IPS-20b (cell line): ENCODE data around the gene FLNA.
"Not testable (repeated sequence)": the region's sequence is repeated elsewhere in the genome, so short reads cannot be mapped to it uniquely, and the experiment has no call there.

Source experiments
- H3K27ac ChIP-seq: one replicate; pipeline ENCODE4 v1.5.1; 2013; ENCODE audit warnings: low read length
- H3K27me3 ChIP-seq: 2 replicates; pipeline ENCODE4 v1.6.1; 2013; ENCODE audit warnings: mild to moderate bottlenecking, low read length, inconsistent platforms; ENCODE audit not compliant: insufficient read depth
- H3K36me3 ChIP-seq: 2 replicates; pipeline ENCODE4 v1.6.1; 2013; ENCODE audit warnings: low read depth, mild to moderate bottlenecking, inconsistent platforms, low read length, moderate library complexity; ENCODE audit not compliant: insufficient read depth
- H3K4me1 ChIP-seq: 2 replicates; pipeline ENCODE4 v1.6.1; 2013; ENCODE audit warnings: mild to moderate bottlenecking, control low read depth, inconsistent platforms, low read length, moderate library complexity; ENCODE audit not compliant: insufficient read depth
- H3K4me3 ChIP-seq: 2 replicates; pipeline ENCODE4 v1.5.1; 2013; ENCODE audit warnings: mild to moderate bottlenecking, low read length, inconsistent platforms
- H3K9ac ChIP-seq: 2 replicates; pipeline ENCODE4 v1.6.1; 2013; ENCODE audit warnings: low read depth, mild to moderate bottlenecking, inconsistent platforms, low read length, moderate library complexity
- H3K9me3 ChIP-seq: 2 replicates; pipeline ENCODE4 v1.6.1; 2013; ENCODE audit warnings: mild to moderate bottlenecking, low read depth, low read length, inconsistent platforms; ENCODE audit not compliant: insufficient read depth

FLNA gene

DNA sequence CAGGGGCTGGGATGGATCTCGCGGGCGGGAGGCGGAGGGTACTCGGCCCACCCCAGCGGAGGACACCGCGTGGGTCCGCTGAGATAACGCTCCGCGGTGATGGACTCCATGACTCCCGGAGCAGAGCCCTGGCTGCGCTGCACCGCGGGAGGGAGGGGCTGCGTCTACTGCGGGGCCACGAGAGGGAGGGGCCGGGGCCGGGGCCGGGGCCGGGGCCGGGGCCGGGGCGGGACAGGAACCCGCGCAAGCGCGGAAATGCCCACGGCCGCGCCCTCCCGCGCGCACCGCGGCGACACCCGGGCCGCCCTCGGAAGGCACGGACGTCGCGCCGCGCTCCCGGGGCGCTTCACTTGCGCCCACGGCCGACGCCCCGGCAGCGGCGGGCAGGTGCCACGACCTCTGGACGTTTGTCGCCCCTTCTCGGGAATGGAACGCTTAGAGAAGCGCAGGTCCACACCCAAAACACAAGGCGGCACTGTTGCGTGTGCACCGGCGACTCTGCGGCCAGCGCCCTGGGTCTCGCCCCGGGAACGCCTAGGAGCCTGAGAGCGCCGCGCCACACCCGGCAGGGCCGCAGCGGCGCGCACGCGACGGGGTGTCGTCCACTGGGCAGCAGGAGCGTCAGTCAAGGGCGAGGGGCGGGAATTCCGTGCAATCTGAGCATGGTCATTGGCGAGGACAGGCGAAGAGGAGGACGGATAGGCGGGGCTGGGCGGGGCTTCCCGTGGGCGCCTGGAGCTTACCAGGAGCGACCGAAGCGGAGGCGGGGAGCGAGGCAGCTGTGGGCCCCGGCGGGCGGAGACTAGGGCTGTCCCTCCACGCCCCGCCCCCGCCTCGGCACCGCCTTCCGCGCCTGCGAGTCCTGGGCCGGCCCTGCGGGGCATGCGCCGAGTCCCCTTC is 32.8 kb downstream of the FLNA start:
- H3K36me3 ChIP-seq, H3K9ac ChIP-seq, H3K4me1 ChIP-seq, H3K27ac ChIP-seq, H3K4me3 ChIP-seq, H3K9me3 ChIP-seq, H3K27me3 ChIP-seq: not testable (repeated sequence)

DNA sequence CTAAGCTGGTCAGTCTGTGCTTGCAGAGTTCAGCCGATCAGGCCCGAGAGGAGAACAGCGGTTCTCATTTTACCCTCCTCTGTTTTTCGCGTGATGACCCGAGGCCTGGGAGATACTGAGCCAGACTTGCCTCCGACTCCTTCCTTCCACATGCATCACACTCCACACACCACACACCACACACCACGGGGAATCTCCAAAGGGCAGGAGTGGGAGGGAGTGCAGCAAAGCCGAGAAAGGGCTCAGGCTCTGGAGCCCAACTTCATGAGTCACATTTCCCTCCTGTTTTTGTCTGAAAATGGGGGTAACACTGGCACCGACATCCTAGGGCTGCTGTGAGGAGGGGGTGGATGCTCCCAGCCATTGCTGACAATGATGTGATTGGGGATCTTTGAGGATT is 39.9 kb downstream of the FLNA start:
- Histone ChIP-seq H3K4me1 (no peaks in the 10 kb centered on the region), H3K4me3 (no peak overlapping the region), H3K9ac (no peak overlapping the region), H3K27ac (no peak overlapping the region), H3K36me3 (no peaks in the 10 kb centered on the region), H3K27me3 (no peaks in the 10 kb centered on the region), H3K9me3 (no peaks in the 10 kb centered on the region)

DNA sequence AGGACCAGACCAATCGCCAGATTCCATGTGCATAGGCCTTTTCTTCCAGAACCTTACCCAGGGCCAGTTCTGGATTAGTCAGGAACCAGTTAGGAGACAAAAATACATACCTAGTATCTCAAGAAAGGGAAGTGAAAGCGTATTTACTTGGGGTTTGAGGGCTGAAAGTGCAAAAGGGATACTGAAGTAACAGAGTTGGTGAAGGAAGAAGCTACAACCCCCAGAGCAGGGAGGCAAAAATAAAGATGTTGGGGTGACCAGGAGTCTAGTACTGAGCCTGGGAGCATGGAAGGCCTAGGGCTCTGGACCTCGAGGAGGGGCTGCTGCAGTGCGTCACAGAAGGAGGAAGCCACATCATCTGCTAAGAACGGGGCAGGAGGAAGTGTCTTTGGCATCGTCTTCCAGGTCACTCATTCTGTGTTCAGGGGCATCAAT is 40.6 kb downstream of the FLNA start:
- Histone ChIP-seq H3K4me3 (no peak overlapping the region), H3K9me3 (no peaks in the 10 kb centered on the region), H3K9ac (no peak overlapping the region), H3K27ac (no peak overlapping the region), H3K36me3 (no peaks in the 10 kb centered on the region), H3K27me3 (no peaks in the 10 kb centered on the region; the same call in 1 of the 2 replicates), H3K4me1 (no peaks in the 10 kb centered on the region)

DNA sequence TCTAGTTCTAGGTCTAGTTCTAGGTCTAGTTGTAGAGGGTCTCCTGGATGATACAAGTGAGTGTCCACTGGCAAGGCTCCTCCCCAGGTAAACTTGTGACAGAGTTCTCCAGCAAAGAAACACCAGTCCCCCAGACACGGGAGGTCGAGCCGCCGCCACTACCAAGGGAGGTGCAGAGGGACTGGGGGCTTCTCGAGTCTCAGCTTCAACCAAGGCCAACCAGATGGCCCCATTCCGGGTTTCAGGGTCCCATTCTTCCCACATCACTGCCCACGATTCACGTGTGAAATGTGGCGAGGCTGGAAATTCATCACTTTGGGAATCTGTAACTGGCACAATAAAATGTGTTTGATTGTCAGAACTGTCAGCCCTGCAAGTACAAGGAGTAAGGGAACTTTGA is 41.3 kb downstream of the FLNA start:
- no peaks in the 10 kb centered on the region for H3K36me3 ChIP-seq
- no peak overlapping the region for H3K4me3 ChIP-seq
- H3K9ac ChIP-seq = no peak overlapping the region
- H3K4me1 ChIP-seq = no peaks in the 10 kb centered on the region
- no peak overlapping the region for H3K27ac ChIP-seq
- no peaks in the 10 kb centered on the region; the same call in 1 of the 2 replicates for H3K27me3 ChIP-seq
- no peaks in the 10 kb centered on the region for H3K9me3 ChIP-seq

DNA sequence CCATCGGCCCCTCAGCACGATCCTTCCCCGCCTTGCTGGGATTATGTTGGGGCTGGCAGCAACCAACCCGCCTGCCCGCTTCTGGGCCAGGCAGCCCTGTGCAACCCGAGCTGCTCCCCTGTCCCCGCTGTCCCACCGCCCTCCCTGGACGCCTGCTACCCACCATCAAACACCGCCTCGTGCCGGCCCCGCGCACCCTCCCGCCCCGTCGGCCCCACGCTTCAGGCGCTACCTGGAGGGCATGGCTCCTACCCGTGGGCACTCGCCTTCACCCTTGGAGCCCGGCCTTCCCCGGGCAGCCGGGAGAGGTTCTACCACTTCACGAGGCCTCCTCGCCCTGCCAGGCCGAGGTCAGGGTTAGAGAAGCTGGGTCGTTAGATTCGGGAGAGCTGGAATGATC is 41.9 kb downstream of the FLNA start:
- Histone ChIP-seq H3K36me3 (no peaks in the 10 kb centered on the region), H3K27ac (no peak overlapping the region), H3K4me3 (no peak overlapping the region), H3K27me3 (no peaks in the 10 kb centered on the region; the same call in 1 of the 2 replicates), H3K9me3 (no peaks in the 10 kb centered on the region), H3K9ac (no peak overlapping the region), H3K4me1 (no peaks in the 10 kb centered on the region)

- H3K9ac ChIP-seq = no peak overlapping the region
- no peaks in the 10 kb centered on the region; the same call in 1 of the 2 replicates for H3K27me3 ChIP-seq
- H3K4me3 ChIP-seq = no peak overlapping the region
- no peaks in the 10 kb centered on the region for H3K4me1 ChIP-seq
- H3K36me3 ChIP-seq = no peaks in the 10 kb centered on the region
- H3K27ac ChIP-seq = no peak overlapping the region
- H3K9me3 ChIP-seq = no peaks in the 10 kb centered on the region
These were observed 45.1 kb downstream of the FLNA start for GRCh38 chrX:154329294-154329693.

GRCh38 chrX:154328646-154329045 is 45.8 kb downstream of the FLNA start:
- no peak overlapping the region for H3K4me3 ChIP-seq
- no peak overlapping the region for H3K27ac ChIP-seq
- no peaks in the 10 kb centered on the region for H3K4me1 ChIP-seq
- no peaks in the 10 kb centered on the region for H3K9me3 ChIP-seq
- no peak overlapping the region for H3K9ac ChIP-seq
- no peaks in the 10 kb centered on the region; the same call in 1 of the 2 replicates for H3K27me3 ChIP-seq
- no peaks in the 10 kb centered on the region for H3K36me3 ChIP-seq

GRCh38 chrX:154327038-154327820 is 47.2 kb downstream of the FLNA start:
- H3K9me3 ChIP-seq = no peaks in the 10 kb centered on the region
- H3K4me3 ChIP-seq = no peak overlapping the region
- no peaks in the 10 kb centered on the region for H3K4me1 ChIP-seq
- no peak overlapping the region for H3K27ac ChIP-seq
- H3K9ac ChIP-seq = no peak overlapping the region
- no peaks in the 10 kb centered on the region; the same call in 1 of the 2 replicates for H3K27me3 ChIP-seq
- no peaks in the 10 kb centered on the region for H3K36me3 ChIP-seq

- no peak overlapping the region for H3K9ac ChIP-seq
- no peaks in the 10 kb centered on the region for H3K4me1 ChIP-seq
- H3K27ac ChIP-seq = no peak overlapping the region
- H3K4me3 ChIP-seq = no peak overlapping the region
- no peaks in the 10 kb centered on the region for H3K9me3 ChIP-seq
- no peaks in the 10 kb centered on the region for H3K36me3 ChIP-seq
- no peaks in the 10 kb centered on the region; the same call in 1 of the 2 replicates for H3K27me3 ChIP-seq
These were observed 48.9 kb downstream of the FLNA start for GRCh38 chrX:154325541-154325940.

DNA sequence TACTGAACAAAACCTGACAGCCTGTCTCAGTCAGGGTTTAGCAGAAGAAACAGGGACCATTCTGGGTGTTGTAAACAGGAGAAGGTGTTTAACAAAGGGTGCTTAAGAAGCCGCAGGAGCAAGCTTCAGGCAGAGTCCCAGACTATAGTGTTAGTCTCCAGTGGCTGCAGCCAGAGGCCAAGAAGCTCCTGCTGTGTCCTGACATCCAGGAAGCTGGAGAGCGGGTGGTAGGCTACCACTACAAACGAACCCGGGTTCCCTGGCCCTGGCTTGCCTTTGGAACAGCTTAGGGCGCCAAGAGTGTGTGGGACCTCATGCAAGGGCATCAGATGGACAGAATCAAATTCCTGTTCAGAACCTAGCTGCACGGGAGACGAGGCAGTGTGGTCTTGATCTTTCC is 50.9 kb downstream of the FLNA start:
- Histone ChIP-seq H3K9ac (no peak overlapping the region), H3K27me3 (no peaks in the 10 kb centered on the region), H3K9me3 (no peaks in the 10 kb centered on the region), H3K36me3 (no peaks in the 10 kb centered on the region), H3K4me1 (no peaks in the 10 kb centered on the region), H3K27ac (no peak overlapping the region), H3K4me3 (no peak overlapping the region)

GRCh38 chrX:154322890-154323289 is 51.5 kb downstream of the FLNA start:
- Histone ChIP-seq H3K9me3 (no peaks in the 10 kb centered on the region), H3K9ac (no peak overlapping the region), H3K27ac (no peak overlapping the region), H3K4me3 (no peak overlapping the region), H3K4me1 (no peaks in the 10 kb centered on the region), H3K36me3 (no peaks in the 10 kb centered on the region), H3K27me3 (no peaks in the 10 kb centered on the region)

DNA sequence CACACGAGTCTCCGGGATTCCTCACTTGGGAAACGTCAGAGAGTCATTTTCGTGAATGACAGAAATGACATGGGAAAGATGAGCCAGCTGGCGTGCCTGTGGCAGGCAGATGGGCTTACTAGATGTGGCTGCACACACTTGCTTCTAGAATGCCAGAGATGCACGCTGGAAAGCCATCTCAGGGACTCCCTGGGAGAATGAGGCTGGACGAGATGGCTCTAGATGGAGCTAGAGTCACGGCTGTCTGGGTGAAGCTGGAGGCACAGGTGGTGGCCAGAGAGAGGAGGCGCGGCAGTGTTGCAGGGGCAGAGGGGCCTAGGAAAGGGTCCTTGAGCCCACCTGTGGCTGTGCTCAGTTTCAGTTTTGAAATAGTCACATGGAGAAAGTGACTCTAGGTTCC is 52.8 kb downstream of the FLNA start:
- Histone ChIP-seq H3K27ac (no peak overlapping the region), H3K4me3 (no peak overlapping the region), H3K9ac (no peak overlapping the region), H3K36me3 (no peaks in the 10 kb centered on the region), H3K27me3 (no peaks in the 10 kb centered on the region), H3K9me3 (no peaks in the 10 kb centered on the region), H3K4me1 (no peaks in the 10 kb centered on the region)
